IPS-18a (cell line): ENCODE results near the gene NELL1.

ENCODE experiments used
- H3K27ac ChIP-seq: one replicate; pipeline ENCODE4 v1.5.1; 2013; ENCODE audit warnings: low read length
- H3K27me3 ChIP-seq: one replicate; pipeline ENCODE4 v1.6.1; 2013; ENCODE audit warnings: mild to moderate bottlenecking, low read length; ENCODE audit not compliant: control insufficient read depth, insufficient read depth
- H3K36me3 ChIP-seq: one replicate; pipeline ENCODE4 v1.6.1; 2013; ENCODE audit warnings: low read depth, low read length; ENCODE audit not compliant: control insufficient read depth
- H3K4me1 ChIP-seq: one replicate; pipeline ENCODE4 v1.6.1; 2013; ENCODE audit warnings: low read depth, low read length; ENCODE audit not compliant: control insufficient read depth
- H3K4me3 ChIP-seq: one replicate; pipeline ENCODE4 v1.5.1; 2013; ENCODE audit warnings: low read length
- H3K9ac ChIP-seq: one replicate; pipeline ENCODE4 v1.6.1; 2013; ENCODE audit warnings: mild to moderate bottlenecking, low read length, moderate library complexity
- H3K9me3 ChIP-seq: one replicate; pipeline ENCODE4 v1.6.1; 2013; ENCODE audit warnings: low read depth, low read length; ENCODE audit not compliant: control insufficient read depth

Gene NELL1

GRCh38 chr11:21501245-21501644 lies 831.9 kb downstream of the NELL1 start:
- Histone ChIP-seq H3K36me3 (no peaks in the 10 kb centered on the region), H3K27ac (no peak overlapping the region), H3K4me3 (no peak overlapping the region), H3K27me3 (no peaks in the 10 kb centered on the region), H3K9me3 (no peaks in the 10 kb centered on the region), H3K9ac (no peak overlapping the region), H3K4me1 (no peaks in the 10 kb centered on the region)

- no peaks in the 10 kb centered on the region for H3K4me1 ChIP-seq
- H3K9me3 ChIP-seq = no peaks in the 10 kb centered on the region
- H3K27me3 ChIP-seq = no peaks in the 10 kb centered on the region
- H3K27ac ChIP-seq = no peak overlapping the region
- no peak overlapping the region for H3K9ac ChIP-seq
- no peaks in the 10 kb centered on the region for H3K36me3 ChIP-seq
- no peak overlapping the region for H3K4me3 ChIP-seq
These were observed 835.7 kb downstream of the NELL1 start for GRCh38 chr11:21505070-21505469.

- Histone ChIP-seq H3K36me3 (no peaks in the 10 kb centered on the region), H3K9me3 (no peaks in the 10 kb centered on the region), H3K4me3 (no peak overlapping the region), H3K4me1 (no peaks in the 10 kb centered on the region), H3K27ac (no peak overlapping the region), H3K27me3 (no peaks in the 10 kb centered on the region), H3K9ac (no peak overlapping the region)
These were observed 842.6 kb downstream of the NELL1 start for GRCh38 chr11:21511835-21512440.

GRCh38 chr11:21514316-21514715 lies 844.9 kb downstream of the NELL1 start:
- H3K4me1 ChIP-seq = no peaks in the 10 kb centered on the region
- no peaks in the 10 kb centered on the region for H3K36me3 ChIP-seq
- H3K9me3 ChIP-seq = no peaks in the 10 kb centered on the region
- H3K27me3 ChIP-seq = no peaks in the 10 kb centered on the region
- H3K27ac ChIP-seq = no peak overlapping the region
- no peak overlapping the region for H3K9ac ChIP-seq
- H3K4me3 ChIP-seq = no peak overlapping the region

GRCh38 chr11:21520244-21520643 lies 850.9 kb downstream of the NELL1 start:
- H3K27me3 ChIP-seq = no peaks in the 10 kb centered on the region
- no peak overlapping the region for H3K4me3 ChIP-seq
- H3K4me1 ChIP-seq = no peaks in the 10 kb centered on the region
- no peak overlapping the region for H3K27ac ChIP-seq
- no peak overlapping the region for H3K9ac ChIP-seq
- no peaks in the 10 kb centered on the region for H3K9me3 ChIP-seq
- H3K36me3 ChIP-seq = no peaks in the 10 kb centered on the region

- Histone ChIP-seq H3K27ac (no peak overlapping the region), H3K4me1 (no peaks in the 10 kb centered on the region), H3K9ac (no peak overlapping the region), H3K27me3 (no peaks in the 10 kb centered on the region), H3K36me3 (no peaks in the 10 kb centered on the region), H3K4me3 (no peak overlapping the region), H3K9me3 (no peaks in the 10 kb centered on the region)
These were observed 859.8 kb downstream of the NELL1 start for GRCh38 chr11:21529187-21529586.

- Histone ChIP-seq H3K36me3 (no peaks in the 10 kb centered on the region), H3K4me1 (no peaks in the 10 kb centered on the region), H3K27me3 (no peaks in the 10 kb centered on the region), H3K4me3 (no peak overlapping the region), H3K9ac (no peak overlapping the region), H3K27ac (no peak overlapping the region), H3K9me3 (no peaks in the 10 kb centered on the region)
These were observed 864.9 kb downstream of the NELL1 start for GRCh38 chr11:21534288-21534687.

- H3K9me3 ChIP-seq = no peaks in the 10 kb centered on the region
- H3K27me3 ChIP-seq = no peaks in the 10 kb centered on the region
- H3K27ac ChIP-seq = no peak overlapping the region
- H3K9ac ChIP-seq = no peak overlapping the region
- H3K4me1 ChIP-seq = no peaks in the 10 kb centered on the region
- no peak overlapping the region for H3K4me3 ChIP-seq
- no peaks in the 10 kb centered on the region for H3K36me3 ChIP-seq
These were observed 868.6 kb downstream of the NELL1 start for GRCh38 chr11:21537980-21538379.

GRCh38 chr11:21541187-21541751 lies 871.9 kb downstream of the NELL1 start:
- H3K9ac ChIP-seq = no peak overlapping the region
- no peak overlapping the region for H3K4me3 ChIP-seq
- H3K9me3 ChIP-seq = no peaks in the 10 kb centered on the region
- H3K27me3 ChIP-seq = no peaks in the 10 kb centered on the region
- no peaks in the 10 kb centered on the region for H3K4me1 ChIP-seq
- H3K27ac ChIP-seq = no peak overlapping the region
- H3K36me3 ChIP-seq = no peaks in the 10 kb centered on the region

- Histone ChIP-seq H3K27me3 (no peaks in the 10 kb centered on the region), H3K9ac (no peak overlapping the region), H3K36me3 (no peaks in the 10 kb centered on the region), H3K4me1 (no peaks in the 10 kb centered on the region), H3K9me3 (no peaks in the 10 kb centered on the region), H3K4me3 (no peak overlapping the region), H3K27ac (no peak overlapping the region)
These were observed 874.5 kb downstream of the NELL1 start for GRCh38 chr11:21543901-21544300.

- Histone ChIP-seq H3K4me1 (no peaks in the 10 kb centered on the region), H3K4me3 (no peak overlapping the region), H3K9ac (no peak overlapping the region), H3K9me3 (no peaks in the 10 kb centered on the region), H3K36me3 (no peaks in the 10 kb centered on the region), H3K27ac (no peak overlapping the region), H3K27me3 (no peaks in the 10 kb centered on the region)
These were observed 876.3 kb downstream of the NELL1 start for GRCh38 chr11:21545699-21546098.

GRCh38 chr11:21546703-21547102 lies 877.3 kb downstream of the NELL1 start:
- Histone ChIP-seq H3K36me3 (no peaks in the 10 kb centered on the region), H3K27ac (no peak overlapping the region), H3K27me3 (no peaks in the 10 kb centered on the region), H3K4me1 (no peaks in the 10 kb centered on the region), H3K4me3 (no peak overlapping the region), H3K9ac (no peak overlapping the region), H3K9me3 (no peaks in the 10 kb centered on the region)
